ENCODE measurements around the gene TM4SF1. TPM values are rescaled to one million over a fixed set of nuclear protein-coding genes. Genes with fewer than 3 reads are reported as not detected.

The TM4SF1 gene
- total RNA-seq, 1 donor from 2014 or later: 191 TPM

DNA sequence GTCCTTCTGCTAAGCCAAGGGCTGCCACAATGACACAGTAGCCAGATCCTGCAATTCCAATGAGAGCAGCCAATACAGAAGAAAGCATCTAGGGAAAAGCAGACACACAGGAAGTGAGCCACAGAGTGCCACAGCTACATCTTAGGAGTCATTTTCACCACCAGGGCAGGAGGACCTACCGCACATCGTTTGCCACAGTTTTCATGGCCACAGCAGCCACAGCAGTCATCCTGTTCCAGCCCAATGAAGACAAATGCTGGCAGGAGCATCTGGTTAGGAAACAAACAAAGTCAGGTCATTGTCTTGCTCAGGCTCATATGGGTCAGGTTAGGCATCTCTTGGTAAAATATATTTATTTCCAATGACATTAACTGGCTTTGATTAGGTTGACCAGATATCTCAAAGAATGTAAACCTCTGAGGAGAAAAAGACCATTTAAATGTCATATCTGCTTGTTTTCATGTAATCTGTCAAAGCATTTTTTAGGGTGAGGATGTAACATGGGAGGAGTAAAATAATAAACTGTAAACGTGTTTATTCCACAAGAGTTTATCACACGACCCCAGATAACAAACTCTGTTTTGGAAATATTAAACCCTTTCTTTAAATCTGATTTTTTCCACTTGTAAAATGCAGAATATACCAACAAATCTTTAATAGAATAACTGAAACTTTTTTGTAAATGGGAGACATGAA is 1.8 kb downstream of the TM4SF1 start:
- no peak for DNase-seq

DNA sequence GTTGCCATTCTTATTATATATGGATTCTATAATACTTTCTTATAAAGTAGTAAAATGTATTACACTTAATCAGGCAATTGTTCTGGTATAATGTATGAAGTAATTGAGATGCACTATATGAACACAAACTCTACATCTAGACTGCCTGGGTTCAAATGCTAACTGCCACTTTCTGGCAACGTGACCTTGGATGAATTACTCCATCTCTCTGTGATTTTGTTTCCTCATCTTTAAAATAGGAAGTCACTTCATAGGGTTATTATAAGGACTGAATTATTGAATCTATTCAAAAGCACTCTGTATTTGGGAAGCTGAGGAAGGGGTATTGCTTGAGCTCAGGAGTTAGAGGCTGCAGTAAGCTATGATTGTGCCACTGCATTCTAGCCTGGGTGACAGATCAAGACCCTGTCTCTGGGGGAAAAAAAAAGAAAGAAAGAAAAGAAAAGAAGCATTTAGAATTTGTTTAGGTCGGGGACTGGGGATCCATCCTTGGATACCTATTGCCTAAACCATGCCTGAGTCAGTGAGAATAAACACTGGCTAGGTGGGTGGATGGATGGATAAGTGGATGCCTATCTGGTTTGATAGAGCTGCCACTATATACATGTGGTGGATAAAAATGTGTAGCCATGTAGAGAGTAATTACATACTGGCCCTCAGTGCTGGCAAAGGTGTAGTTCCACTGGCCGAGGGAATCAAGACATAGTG is 2.5 kb downstream of the TM4SF1 start:
- no peak for DNase-seq

DNA sequence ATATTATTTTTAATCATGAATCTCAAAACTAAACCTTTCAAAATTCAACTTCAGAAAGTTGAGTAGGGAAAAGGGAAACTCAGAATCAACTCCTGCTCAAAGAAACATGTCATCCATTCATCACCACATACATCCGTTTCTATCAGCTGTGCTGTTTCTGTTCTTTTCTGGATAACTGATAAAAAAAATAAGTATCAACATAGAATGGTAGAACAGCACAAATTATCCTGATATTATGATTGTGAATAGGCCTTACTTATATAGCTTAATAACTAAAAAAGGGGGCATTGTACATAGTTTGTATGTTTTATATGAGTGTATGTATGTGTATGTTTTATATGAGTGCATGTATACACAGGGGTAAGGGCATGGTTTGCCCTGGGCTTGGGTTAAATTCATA is 3.1 kb downstream of the TM4SF1 start:
- DNase-seq: no peak

DNA sequence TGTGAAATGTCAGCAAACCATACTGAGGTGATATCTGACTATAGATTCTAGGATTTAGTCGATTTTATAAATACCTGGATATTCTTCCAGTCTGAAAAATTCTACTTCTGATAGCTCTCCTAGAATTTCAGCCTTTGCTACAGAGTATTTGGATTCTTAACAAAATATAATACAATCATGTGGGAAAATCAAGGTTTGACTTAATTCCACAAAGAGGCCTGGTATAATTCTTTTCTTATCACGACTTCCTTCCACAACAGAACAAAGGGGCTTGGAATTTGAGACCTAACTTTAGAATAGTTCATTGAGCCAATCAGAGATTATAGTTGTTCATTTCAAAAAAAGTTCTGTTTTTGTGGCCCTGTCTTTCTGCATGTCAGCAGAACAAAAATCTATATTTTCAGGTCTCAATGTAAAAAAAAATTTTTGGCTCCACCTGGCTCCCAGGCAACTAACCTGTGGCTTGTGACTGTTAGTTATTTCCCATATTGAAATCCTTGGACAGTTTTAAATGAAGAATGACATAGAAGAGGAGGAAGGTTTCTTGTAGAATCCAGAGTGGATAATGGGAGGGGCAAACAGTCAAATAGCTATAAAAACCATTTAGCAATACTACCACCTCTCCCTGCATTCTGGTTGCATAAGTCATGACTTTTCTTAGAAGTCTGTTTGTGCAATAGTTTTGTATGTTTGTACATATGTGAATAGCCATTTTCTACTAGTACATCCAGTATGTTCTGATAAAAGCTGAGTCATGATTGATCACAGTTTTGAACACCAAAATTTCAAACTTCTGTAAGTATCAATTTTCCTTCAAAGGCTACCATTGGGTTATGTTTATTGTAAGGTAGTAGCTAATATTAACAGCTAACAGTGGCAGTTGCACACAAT is 4.0 kb downstream of the TM4SF1 start:
- no peak for DNase-seq

DNA sequence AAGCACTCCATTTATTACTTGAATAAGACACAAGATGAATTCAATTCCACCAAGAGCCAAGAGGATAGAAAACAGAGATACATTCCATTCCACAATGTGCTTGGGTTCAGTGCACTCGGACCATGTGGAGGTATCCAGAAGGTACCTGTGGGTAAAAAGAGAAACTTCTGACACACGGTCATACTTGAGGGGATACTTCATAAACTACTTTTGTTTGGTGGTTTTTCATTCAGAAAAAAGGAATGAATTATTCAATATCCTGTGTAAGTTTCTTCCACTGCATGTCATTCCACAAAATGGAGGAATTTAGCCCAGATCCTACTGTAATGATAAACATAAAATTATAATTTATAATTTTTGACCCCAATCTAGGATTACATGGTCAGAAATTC is 5.7 kb downstream of the TM4SF1 start:
- no peak for DNase-seq

DNA sequence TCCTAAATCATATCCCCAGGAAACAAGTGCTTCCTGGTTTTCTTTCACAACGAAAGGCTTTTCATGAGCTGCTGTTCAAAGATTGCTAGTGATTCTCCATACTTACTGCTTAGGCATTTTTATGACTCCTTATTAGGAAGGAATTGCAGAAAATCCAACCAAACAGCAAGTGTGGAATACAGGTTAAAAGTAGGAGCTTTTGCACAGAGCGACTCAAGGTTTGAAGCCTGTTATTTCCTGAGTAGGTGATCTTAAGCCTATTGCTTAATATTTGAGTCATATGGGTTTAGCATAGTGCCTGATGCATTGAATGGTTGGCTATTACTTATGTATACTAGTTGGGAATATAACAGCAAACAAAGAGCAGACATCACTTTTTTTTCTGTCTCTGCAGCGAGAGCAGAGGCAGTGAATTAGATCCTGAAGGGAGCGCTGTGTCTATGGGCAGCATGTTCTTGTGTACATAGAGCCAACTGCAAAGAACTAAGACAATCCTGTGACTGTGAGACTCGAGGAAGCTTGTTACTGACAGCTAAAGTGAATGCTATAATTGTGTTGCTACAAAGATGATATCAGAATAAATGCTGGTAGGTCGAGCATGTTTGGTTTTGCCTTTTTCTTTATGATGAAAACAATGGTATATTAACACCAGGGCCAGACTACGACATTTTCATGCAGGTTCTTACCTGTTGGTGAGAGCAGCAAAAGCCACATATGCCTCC is 6.3 kb downstream of the TM4SF1 start:
- peak; percentile 19 for DNase-seq

DNA sequence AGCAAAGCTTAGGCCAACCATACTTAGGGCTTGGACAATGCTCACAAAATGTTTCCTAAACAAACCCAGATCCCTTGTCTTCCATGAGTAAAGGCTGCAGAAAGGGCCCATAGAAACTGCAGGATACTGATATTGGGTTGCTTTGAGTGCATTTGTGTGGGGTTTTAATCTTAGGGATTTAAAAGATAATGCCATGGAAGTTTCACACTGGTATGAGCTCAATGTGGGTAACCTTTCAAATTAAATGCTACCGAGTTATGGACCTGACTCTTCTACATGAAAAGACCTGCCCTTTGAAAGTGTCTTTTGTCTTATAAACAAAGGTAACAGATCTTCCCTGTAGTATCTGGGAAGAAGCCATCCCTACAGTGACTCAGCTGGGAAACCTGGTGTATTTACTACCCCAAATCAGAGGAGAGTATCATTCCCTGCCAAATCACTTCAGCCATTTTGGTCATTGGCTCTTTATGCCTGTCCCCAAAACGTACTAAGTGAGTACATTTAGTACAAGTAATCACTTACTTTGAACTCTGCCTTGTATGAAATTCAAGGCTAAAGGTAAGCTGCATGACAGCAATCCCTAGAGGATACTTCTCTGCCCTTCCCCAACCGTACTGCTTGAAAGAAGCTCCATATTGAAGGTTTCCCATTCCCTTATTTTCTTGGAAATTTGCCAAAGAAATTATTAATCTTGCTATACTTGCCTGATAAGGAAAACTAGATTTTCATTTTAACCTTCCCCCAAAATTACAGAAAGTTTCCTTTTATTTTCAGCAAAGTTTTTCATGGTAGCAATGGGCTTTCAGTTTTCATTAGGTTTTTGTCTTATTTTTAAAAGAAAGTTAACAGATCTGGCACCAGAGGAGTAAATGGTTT is 7.2 kb downstream of the TM4SF1 start:
- DNase-seq: no peak

DNA sequence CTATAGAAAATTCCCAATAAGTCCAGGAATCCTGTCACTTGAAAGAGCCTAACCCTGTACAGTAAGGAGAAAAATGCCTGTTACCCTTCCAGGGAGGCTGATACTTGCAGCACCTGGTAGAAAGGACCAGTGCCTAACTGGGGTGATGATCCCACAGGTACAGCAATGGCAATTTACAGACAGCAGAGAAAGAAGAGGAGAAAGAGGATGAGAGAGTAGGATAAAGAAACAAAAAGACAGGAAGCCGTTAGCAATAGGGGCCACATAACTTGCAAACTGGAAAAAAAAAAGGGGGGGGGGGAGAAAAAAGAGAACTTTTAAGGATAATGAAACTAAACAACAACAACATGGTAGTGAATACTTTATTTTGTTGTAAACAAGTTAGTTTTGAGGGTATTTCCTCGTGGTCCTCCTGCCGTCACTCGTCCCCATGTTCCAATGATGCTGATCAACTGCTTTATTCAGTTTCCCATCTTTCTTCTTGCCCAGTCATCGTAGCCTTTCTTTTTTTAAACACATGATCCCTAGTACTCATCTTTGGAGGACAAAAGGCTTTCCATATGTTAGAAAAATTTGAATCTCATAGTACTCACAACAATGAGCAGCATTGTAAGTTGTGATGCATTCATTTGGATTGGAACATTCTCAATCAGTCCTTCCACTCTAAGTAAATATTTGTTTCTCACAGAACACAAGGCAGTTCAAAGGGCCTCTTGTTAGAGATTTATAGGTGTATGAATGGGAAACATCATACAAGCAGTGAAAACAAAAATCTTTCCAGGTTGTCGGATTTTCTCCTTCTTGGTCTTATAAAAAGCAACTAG is 8.6 kb downstream of the TM4SF1 start:
- DNase-seq: no peak

DNA sequence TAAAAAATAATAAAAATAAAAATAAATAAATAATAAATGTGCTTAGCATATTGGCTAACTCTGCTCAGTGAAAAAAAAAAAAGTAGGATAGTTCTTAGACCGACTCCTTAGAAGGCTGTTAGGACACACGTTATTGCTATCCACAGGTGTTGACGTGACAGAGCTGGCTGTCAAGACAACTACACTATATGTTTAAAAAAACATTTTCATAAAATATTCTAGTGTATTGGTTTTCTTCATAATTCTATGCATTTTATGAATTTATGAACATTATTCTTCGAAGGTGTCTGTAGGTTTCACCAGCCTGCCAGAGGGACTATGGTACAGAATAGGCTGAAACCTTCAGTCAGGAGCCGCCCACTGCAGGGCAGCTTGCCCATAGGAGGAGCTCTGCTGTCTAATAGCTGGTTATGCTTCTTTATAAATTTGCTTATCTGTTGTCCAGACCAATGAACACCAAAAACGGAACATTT is 9.2 kb downstream of the TM4SF1 start:
- DNase-seq: no peak

DNA sequence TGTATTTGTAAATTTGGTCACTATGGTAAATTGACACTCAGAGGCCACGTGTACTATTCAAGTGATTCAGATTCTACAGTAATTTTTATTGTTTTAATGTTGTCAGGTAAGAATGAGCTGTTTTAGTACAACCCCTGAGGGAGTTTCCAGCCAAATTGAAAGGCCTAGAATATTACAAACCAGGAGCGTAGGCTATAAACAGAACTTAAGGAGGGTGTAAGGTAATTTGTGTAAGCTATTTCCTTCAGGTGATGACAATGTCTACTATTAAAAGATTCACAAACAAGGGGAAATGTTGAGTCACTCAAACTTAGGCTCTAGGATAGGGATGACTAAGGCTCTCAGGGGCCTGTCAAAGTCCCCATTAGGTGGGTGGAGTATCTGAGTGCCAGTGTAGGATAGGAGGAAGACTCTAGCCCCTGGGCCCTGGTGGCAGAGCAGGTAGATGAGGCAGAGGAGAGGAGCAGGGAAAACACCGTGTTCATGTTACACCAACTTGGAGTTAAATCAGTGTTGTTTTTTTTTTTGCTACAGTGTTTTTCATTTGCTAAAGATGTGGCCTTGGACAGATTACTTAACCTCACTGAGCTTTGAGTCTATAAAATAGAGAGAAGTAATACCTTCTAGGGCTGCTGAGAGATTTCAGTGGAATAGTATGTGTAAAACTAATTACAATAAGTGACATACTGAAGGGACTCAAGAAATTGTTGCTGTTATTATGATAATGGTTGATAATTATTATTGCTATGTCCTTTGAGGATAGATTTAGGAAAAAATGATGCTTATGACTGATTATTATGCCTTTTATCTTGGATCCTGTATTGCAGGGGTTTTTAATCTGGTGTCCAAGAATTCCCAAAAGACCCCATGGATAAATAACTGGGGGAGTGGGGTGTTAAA is 10.3 kb downstream of the TM4SF1 start:
- no peak for DNase-seq

DNA sequence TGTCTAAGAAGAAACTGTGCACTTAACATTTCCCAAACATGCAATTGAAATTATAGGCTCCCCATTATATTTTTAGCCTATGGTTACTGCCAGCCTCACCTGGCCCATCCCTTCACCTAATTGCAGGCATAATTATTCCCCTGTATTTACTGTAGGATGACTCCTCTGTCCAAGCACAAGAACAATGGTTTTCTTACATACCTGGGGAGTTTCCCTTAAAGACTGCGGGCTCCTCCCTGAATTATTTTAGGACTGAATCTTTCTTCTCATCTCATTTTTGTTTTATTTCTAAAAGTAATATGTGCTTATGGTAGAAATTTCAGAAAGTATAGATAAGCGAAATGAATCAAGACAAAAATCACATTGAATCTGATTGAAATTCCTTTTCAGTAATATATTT is 11.4 kb downstream of the TM4SF1 start:
- DNase-seq: no peak

DNA sequence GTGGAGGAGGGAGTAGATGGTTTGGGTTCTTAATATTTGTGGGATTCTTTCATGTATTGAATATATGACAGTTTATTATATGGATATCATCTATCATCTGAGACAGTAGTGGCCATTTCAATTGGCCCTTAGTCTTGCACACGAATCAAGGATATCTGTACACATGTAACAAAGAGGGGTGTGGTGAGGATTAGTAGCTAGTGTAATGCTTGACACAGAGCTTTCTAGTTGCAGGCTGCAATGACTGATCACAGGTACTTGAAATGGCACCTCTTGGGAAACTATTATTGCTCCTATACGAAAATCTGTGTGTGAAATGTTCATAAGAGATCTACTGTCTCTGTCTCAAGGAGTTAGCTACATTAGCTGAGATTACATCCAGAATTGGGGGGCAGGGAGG is 12.8 kb downstream of the TM4SF1 start:
- DNase-seq: no peak

DNA sequence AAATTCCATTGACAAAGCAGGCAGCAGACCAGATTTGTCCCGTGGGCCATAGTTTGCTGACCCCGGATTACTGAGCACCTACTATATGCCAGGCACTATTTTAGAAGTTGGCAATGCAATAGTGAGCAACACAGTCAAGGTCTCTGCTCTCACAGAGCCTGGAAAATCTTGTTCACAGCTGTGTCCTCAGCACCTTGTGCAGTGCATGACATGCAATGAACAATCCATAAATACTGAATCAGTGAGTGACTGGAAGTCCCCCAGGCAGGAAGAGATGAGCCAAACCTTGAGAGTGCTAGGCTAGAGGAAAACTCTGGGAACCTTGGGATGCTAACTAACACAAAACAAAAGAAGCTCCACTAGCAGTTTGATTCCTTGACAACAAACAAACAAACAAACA is 14.4 kb downstream of the TM4SF1 start:
- no peak for DNase-seq

DNA sequence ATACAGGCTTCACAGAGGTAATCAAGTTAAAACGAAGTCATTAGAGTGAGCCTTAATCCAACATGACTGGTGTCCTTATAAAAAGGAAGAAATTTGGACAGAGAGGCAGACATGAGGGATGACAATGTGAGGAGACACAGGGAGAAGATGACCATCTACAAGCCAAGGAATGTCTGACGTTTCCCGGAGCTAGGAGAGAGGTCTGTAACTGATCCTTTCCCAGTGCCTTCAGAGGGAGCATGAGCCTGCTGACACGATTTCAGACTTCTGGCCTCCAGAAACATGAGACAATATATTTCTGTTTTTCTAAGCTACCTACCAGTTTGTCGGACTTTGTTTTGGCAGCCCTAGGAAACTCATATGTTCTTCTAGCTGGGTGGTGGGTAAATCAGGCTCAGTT is 15.1 kb downstream of the TM4SF1 start:
- DNase-seq: no peak

DNA sequence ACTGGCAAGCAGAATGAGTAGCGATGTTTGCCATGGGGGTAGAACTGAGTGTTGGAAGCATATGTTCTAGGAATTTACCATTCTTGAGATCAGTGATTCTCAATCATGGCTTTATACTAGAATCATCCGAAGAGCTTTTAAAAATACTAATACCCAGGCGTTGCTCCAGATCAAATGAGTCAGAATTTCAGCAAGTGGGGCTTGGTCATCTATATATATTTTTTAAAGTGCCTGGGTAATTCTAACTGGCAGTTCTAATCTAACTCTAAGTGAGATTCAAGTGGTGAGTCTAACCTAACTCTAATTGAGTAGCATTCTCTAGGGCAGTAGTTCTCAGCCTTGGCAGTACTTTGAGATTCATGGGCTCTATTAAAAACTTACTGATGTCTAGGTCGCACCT is 20.8 kb downstream of the TM4SF1 start:
- DNase-seq: no peak

DNA sequence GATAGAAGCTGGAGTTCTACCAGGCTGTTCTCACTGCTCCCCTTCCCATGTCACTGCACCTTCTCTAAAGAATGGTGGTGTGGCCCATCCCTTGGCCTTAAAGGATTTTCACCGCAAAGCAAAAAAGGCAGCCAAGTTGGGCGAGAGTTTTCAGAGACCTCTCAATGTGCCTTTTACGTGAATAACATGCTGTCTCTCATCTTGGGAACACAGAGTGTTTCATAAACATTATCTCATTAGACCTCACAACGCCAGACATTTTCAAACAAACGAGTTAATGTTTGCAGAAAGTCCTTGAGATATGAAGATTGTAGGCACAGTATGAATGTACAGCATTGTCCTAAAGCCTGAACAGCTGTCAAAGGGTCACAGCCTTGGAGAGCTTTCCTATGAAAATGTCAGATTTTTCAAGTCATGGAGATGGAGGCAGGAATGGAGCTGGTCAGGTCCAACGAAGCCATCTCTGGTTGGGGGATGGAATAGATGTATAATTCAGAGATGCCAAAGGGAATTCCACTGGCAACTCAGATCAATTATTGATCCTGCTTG is 21.3 kb downstream of the TM4SF1 start:
- no peak for DNase-seq

DNA sequence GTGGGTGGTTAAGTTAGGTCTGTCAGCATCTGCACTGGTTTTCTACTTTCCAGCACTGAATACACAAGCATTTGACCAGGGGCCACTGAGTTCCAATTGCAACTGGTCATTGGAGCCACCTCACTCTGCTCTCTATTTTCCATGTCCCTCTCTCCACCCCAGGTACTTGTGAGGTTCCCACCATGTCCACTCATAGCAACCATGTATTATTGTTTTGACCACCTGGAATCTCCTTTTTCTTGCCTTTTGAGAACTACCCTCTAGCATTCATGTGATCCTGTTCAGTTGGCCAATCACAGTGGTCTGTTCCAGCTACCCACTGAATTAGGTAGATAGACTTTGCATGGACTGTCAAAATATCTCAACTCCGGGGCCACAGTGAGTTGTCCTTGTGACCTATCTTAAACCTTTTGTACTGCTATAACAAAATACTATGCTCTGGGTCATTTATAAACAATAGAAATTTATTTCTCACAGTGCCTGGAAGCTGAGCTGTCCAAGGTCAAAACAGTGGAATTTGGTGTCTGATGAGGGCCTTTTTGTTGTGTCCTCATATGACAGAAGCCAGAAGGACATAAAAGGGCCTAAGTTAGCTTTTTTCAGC is 23.8 kb downstream of the TM4SF1 start:
- DNase-seq: no peak

DNA sequence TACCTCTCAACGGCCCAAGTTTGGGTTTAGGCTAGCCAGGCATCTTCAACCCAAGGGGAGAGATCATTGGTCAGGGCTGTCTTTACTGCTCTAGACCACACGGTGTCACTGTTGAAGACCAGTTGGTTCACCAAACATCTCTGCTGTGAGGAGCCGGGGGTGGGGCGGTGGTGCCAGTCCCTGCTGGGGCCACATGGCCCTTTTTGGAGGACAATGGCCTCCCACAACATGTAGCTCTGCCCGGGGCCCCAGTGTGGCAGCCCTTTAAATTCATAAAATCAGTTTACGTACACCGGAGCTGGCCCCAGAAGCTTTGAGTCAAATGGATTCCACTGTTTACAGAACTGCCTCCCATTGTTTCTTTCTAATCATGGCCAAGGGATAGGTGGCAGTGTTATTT is 24.9 kb downstream of the TM4SF1 start:
- DNase-seq: no peak

DNA sequence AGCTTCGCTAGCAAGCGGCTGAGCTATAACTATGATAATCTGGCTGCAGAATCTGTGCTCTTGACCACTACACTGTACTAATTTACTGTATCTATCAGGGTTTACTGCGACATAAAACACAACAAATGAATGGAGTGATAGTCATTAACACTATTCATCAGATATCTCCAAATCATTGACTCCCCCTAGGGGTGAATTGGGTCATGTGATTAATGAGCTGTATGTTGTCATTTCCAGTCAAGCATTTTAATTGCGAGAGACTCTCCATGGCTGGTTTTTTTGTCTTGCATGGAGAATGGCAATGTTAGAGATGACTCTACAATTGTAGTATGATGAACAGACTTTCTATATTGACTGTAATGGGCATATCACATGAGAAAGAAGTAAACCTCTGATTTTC is 33.5 kb downstream of the TM4SF1 start:
- DNase-seq: no peak

Data from skin of body (tissue), 2 donors.